Esophagus squamous epithelium (tissue), 4 donors: ENCODE measurements around the gene JRKL.

Source experiments
- POLR2A ChIP-seq, 4 donors: fragments of 450-650 bp; IDR thresholded peaks; one replicate each; pipeline ENCODE4 v1.6.1; 2017; ENCODE audit warnings: antibody characterized with exemption in 4 of 4, mild to moderate bottlenecking in 4 of 4, moderate library complexity in 3 of 4
- TF ChIP-seq, protein P1 (sequence below), 6 experiments: fragments of 450-650 bp in 4 of 6; fragments of 200-600 bp in 2 of 6; sonication (generic) in 2 of 6; IDR thresholded peaks; one replicate each; pipeline ENCODE4 v1.5.1; 2016 to 2019; ENCODE audit warnings: antibody characterized with exemption in 6 of 6, mild to moderate bottlenecking in 4 of 6, moderate library complexity in 4 of 6

DNA sequence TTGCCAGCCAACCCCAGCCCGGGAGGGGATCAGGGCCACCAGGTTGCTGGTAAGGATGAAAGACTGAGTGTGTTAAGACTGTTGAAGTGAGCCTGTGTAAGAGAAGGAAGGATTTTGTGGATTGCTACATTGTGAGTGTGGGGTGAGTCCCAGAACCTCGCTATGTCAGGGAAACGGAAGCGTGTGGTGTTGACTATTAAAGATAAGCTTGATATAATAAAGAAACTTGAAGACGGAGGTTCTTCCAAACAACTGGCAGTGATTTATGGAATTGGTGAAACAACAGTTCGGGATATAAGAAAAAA, 627 bp downstream of the JRKL start:
- no peak for TF ChIP-seq POLR2A (IDR thresholded peaks at IDR 0.05)
- TF ChIP-seq, protein P1, sequence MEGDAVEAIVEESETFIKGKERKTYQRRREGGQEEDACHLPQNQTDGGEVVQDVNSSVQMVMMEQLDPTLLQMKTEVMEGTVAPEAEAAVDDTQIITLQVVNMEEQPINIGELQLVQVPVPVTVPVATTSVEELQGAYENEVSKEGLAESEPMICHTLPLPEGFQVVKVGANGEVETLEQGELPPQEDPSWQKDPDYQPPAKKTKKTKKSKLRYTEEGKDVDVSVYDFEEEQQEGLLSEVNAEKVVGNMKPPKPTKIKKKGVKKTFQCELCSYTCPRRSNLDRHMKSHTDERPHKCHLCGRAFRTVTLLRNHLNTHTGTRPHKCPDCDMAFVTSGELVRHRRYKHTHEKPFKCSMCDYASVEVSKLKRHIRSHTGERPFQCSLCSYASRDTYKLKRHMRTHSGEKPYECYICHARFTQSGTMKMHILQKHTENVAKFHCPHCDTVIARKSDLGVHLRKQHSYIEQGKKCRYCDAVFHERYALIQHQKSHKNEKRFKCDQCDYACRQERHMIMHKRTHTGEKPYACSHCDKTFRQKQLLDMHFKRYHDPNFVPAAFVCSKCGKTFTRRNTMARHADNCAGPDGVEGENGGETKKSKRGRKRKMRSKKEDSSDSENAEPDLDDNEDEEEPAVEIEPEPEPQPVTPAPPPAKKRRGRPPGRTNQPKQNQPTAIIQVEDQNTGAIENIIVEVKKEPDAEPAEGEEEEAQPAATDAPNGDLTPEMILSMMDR (IDR thresholded peaks at IDR 0.05): no peak
